Fibroblast of lung (primary cell): ENCODE results near the gene TGFB1. TPM values are rescaled to one million over a fixed set of nuclear protein-coding genes. Genes with fewer than 3 reads are reported as not detected.

Experiments used
- DNase-seq, 2 donors: peaks; one replicate each; pipeline versions ENCODE4 v3.0.0 to v3.0.0-alpha.2; 2010; ENCODE audit warnings: low read depth in 2 of 2
- H2AFZ ChIP-seq: 2 replicates; pipeline ENCODE4 v1.5.1; 2012; ENCODE audit warnings: low read length, control low read depth, inconsistent platforms
- H3K27ac ChIP-seq: 2 replicates; pipeline ENCODE4 v1.5.1; 2011; ENCODE audit warnings: low read length, control low read depth; ENCODE audit not compliant: insufficient read depth
- H3K27me3 ChIP-seq: 2 replicates; pipeline ENCODE4 v1.5.1; 2011; ENCODE audit warnings: mild to moderate bottlenecking, low read length; ENCODE audit not compliant: control insufficient read depth, insufficient read depth
- H3K36me3 ChIP-seq: 2 replicates; pipeline ENCODE4 v1.5.1; 2011; ENCODE audit warnings: low read length; ENCODE audit not compliant: control insufficient read depth, insufficient read depth
- H3K4me1 ChIP-seq: 2 replicates; pipeline ENCODE4 v1.5.1; 2011; ENCODE audit warnings: low read length; ENCODE audit not compliant: control insufficient read depth, insufficient read depth; ENCODE audit errors: extremely low read depth
- H3K4me2 ChIP-seq: 2 replicates; pipeline ENCODE4 v1.5.1; 2011; ENCODE audit warnings: low read length, control low read depth; ENCODE audit not compliant: insufficient read depth; ENCODE audit errors: extremely low read depth
- H3K4me3 ChIP-seq, 4 experiments: fragments of 200-600 bp in 1 of 4; sonication (generic) in 1 of 4; replicated peaks in 1 of 4; 2 replicates each; pipeline ENCODE4 v1.5.1; 2011 to 2016; ENCODE audit warnings: low read length in 4 of 4, low read depth in 3 of 4, mild to moderate bottlenecking in 3 of 4, control low read depth in 2 of 4, inconsistent platforms in 1 of 4, mixed read lengths in 1 of 4; ENCODE audit not compliant: insufficient read depth in 1 of 4; ENCODE audit errors: control extremely low read depth in 1 of 4
- H3K79me2 ChIP-seq: 2 replicates; pipeline ENCODE4 v1.5.1; 2012; ENCODE audit warnings: mild to moderate bottlenecking, low read length, inconsistent platforms; ENCODE audit not compliant: control insufficient read depth, insufficient read depth
- H3K9ac ChIP-seq: 2 replicates; pipeline ENCODE4 v1.5.1; 2011; ENCODE audit warnings: mild to moderate bottlenecking, low read length, control low read depth; ENCODE audit not compliant: insufficient read depth
- H3K9me3 ChIP-seq: 2 replicates; pipeline ENCODE4 v1.5.1; 2012; ENCODE audit warnings: low read depth, low read length; ENCODE audit not compliant: control insufficient read depth, insufficient read depth
- H4K20me1 ChIP-seq: 2 replicates; pipeline ENCODE4 v1.5.1; 2011; ENCODE audit warnings: low read length; ENCODE audit not compliant: control insufficient read depth, insufficient read depth; ENCODE audit errors: extremely low read depth
- EZH2 ChIP-seq: IDR thresholded peaks from 2 replicates; pipeline ENCODE4 v1.5.1; 2012; ENCODE audit warnings: low read length, control low read depth, mild to moderate bottlenecking; ENCODE audit errors: missing control alignments
- polyA plus RNA-seq, 2 donors: library from polyadenylated mRNA; depleted of rRNA in 1 of 2; stranded (reverse) in 1 of 2; unstranded in 1 of 2; fragments of >200 nt; gene quantifications; 2 replicates each; pipeline ENCODE4 v1.2.1, GENCODE V29; 2011 to 2012; ENCODE audit warnings: missing spikeins in 1 of 2
- total RNA-seq: library from RNA; depleted of rRNA; stranded (reverse); fragments of >200 nt; gene quantifications from 2 replicates; pipeline ENCODE4 v1.2.1, GENCODE V29; 2014
- TF ChIP-seq, protein P1 (sequence below), 2 donors: IDR thresholded peaks in 1 of 2; conservative IDR thresholded peaks in 1 of 2; 1 replicate in 1 of 2; 2 replicates in 1 of 2; pipeline ENCODE4 v1.5.1; 2011 to 2012; ENCODE audit warnings: low read length in 2 of 2, control low read depth in 1 of 2, inconsistent platforms in 1 of 2, low read depth in 1 of 2, mild to moderate bottlenecking in 1 of 2

TGFB1 gene
- total and polyA plus RNA-seq, 2 donors (not counting 1 experiment from before 2014, with no cell fraction given): 4.2 to 14.4 TPM

DNA sequence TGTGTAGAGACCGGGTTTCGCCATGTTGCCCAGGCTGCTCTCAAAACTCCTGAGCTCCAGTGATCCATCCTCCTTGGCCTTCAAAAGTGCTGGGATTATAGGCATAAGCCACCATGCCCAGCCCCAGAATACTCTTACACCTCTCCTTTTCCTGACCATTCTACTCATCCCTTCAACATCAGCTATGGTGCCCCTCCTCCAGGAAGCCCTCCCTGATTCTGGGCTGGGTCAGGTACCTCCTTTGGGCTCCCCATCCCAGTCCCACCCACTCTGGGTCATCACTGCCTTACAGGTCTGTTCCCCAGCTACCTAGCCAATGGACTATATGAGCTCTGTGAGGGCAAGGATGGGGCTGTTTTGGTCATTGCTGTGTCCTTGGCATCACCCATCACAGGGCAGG is 9.6 kb downstream of the TGFB1 start:
- Histone ChIP-seq H3K79me2 (no peaks in the 10 kb centered on the region), H3K27ac (no peak overlapping the region), H3K9me3 (no peaks in the 10 kb centered on the region), H4K20me1 (no peaks in the 10 kb centered on the region), H3K4me3 (no peak overlapping the region), H2AFZ (no peak overlapping the region), H3K27me3 (no peaks in the 10 kb centered on the region), H3K36me3 (peaks cover 7% of the 10 kb centered on the region), H3K4me1 (no peaks in the 10 kb centered on the region), H3K9ac (no peak overlapping the region), H3K4me2 (no peak overlapping the region)
- no peak for DNase-seq
- no peak for TF ChIP-seq EZH2
- TF ChIP-seq, protein P1, sequence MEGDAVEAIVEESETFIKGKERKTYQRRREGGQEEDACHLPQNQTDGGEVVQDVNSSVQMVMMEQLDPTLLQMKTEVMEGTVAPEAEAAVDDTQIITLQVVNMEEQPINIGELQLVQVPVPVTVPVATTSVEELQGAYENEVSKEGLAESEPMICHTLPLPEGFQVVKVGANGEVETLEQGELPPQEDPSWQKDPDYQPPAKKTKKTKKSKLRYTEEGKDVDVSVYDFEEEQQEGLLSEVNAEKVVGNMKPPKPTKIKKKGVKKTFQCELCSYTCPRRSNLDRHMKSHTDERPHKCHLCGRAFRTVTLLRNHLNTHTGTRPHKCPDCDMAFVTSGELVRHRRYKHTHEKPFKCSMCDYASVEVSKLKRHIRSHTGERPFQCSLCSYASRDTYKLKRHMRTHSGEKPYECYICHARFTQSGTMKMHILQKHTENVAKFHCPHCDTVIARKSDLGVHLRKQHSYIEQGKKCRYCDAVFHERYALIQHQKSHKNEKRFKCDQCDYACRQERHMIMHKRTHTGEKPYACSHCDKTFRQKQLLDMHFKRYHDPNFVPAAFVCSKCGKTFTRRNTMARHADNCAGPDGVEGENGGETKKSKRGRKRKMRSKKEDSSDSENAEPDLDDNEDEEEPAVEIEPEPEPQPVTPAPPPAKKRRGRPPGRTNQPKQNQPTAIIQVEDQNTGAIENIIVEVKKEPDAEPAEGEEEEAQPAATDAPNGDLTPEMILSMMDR (conservative IDR thresholded peaks at IDR 0.05 in 1 of 2, IDR thresholded peaks at IDR 0.05 in 1 of 2; ENCODE audit: low read depth in 1 of 2, low read length in 2 of 2): no peak

DNA sequence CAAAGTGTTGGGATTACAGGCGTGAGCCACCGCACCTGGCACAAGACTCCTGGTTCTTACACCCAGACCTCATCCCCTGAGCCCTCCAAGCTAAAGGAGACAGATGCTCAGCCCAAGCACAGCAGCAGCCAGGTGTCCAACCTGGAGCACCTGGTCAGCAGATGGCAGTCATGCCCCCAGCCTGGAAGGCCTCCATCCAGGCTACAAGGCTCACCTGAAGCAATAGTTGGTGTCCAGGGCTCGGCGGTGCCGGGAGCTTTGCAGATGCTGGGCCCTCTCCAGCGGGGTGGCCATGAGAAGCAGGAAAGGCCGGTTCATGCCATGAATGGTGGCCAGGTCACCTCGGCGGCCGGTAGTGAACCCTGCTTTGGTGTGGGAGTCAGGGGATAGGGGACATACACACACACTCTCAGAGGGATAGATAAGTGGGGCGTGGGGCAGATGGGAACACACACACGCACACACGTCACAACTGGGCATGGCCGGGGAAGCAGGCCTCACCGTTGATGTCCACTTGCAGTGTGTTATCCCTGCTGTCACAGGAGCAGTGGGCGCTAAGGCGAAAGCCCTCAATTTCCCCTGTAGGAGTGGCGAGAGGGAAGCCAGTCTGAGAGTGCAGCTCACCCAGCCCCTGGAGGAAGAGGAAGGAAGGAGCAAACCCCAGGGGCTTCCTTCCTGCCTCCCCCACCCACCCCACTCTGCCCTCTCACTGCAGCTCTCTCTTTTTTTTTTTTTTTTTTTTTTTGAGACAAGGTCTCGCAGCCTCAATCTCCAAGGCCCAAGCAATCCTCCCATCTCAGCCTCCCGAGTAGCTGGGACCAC is 11.8 kb downstream of the TGFB1 start:
- Histone ChIP-seq H3K27me3 (no peaks in the 10 kb centered on the region), H2AFZ (no peak overlapping the region), H3K4me1 (no peaks in the 10 kb centered on the region), H3K4me3 (no peak overlapping the region), H3K9ac (no peak overlapping the region), H3K27ac (no peak overlapping the region), H4K20me1 (no peaks in the 10 kb centered on the region), H3K9me3 (no peaks in the 10 kb centered on the region), H3K79me2 (no peaks in the 10 kb centered on the region), H3K36me3 (peaks cover 5% of the 10 kb centered on the region), H3K4me2 (no peak overlapping the region)
- DNase-seq: no peak
- no peak for TF ChIP-seq EZH2
- TF ChIP-seq, protein P1 (conservative IDR thresholded peaks at IDR 0.05 in 1 of 2, IDR thresholded peaks at IDR 0.05 in 1 of 2; ENCODE audit: low read depth in 1 of 2, low read length in 2 of 2): no peak

DNA sequence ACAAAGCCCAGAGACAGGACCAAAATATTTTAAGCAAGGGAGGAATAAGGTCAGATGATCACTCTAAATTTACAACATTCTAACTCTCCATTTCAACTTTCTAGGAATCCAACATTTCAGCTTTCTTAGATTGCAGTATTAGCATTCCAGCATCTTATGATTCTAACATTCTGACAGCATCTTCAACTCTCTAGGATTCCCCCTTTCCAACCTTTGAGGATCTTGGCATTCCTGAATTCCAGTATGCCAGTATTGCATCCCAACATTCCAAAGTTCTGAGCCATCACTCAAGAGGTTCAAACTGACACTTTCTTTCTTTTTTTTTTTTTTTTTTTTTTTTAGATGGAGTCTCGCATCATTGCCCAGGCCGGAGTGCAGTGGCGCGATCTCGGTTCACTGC is 13.8 kb downstream of the TGFB1 start:
- peak in 1 of 2 donors; percentile 67 for DNase-seq
- Histone ChIP-seq H3K4me1 (no peaks in the 10 kb centered on the region), H4K20me1 (no peaks in the 10 kb centered on the region), H3K27ac (no peak overlapping the region), H3K4me3 (no peak overlapping the region), H3K9me3 (no peaks in the 10 kb centered on the region), H2AFZ (no peak overlapping the region), H3K9ac (no peak overlapping the region), H3K36me3 (peaks cover 5% of the 10 kb centered on the region), H3K27me3 (no peaks in the 10 kb centered on the region), H3K79me2 (no peaks in the 10 kb centered on the region), H3K4me2 (no peak overlapping the region)
- no peak for TF ChIP-seq EZH2
- TF ChIP-seq, protein P1 (conservative IDR thresholded peaks at IDR 0.05 in 1 of 2, IDR thresholded peaks at IDR 0.05 in 1 of 2; ENCODE audit: low read depth in 1 of 2, low read length in 2 of 2): no peak
